GM12874 (cell line): ENCODE data around the gene AFF1.

Experiments
- CTCF ChIP-seq: IDR thresholded peaks from 2 replicates; pipeline ENCODE4 v1.5.1; 2011; ENCODE audit warnings: low read depth, mild to moderate bottlenecking, control low read depth, low read length, moderate library complexity; ENCODE audit not compliant: insufficient read depth

The AFF1 gene

DNA sequence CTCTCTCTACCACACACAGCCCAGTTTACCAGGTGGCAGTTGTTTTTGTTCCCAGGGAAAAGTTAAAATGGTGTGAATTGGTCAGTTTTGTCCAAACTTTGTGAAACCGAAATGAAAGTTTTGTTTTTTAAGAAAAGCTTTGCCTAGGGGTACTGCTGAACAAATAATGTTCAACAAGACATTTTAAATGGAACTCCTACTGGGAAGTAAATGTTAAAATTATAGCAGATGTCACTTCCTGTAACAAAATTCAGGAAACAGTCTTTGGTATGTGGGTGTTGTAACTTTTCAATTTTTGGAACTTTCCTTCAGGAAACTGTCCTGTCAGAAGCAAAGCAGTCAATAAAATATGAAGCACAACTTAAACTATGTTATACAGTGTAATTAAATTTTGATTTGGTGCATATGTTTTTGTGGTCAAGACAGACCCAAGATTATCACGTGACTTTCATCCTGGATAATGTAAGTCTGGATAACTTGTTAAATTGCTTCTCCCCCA lies 79.5 kb downstream of the AFF1 start:
- TF ChIP-seq CTCF, result no peak

DNA sequence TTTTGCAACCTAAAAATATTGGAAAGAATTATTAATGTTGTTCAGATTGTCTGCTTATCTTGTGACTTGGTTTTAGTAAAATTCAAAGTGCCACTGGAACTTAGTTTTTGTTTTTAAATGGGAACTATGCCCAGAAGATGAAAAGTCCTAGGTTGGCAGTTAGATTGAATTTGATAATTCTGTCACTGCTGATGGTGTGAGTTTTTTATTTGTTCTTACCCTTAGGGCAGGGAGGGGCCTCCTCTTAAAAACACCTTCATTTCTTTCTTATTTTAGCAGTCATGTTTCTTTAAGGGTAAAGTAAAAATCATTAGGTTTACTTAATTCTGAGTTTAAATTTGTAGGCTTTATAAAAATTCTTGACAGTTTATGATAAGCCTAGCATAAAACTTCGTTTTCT lies 80.6 kb downstream of the AFF1 start:
- TF ChIP-seq CTCF, result no peak

- TF ChIP-seq CTCF, result no peak
Observed at GRCh38 chr4:87017580-87018342, 83.0 kb downstream of the AFF1 start.

DNA sequence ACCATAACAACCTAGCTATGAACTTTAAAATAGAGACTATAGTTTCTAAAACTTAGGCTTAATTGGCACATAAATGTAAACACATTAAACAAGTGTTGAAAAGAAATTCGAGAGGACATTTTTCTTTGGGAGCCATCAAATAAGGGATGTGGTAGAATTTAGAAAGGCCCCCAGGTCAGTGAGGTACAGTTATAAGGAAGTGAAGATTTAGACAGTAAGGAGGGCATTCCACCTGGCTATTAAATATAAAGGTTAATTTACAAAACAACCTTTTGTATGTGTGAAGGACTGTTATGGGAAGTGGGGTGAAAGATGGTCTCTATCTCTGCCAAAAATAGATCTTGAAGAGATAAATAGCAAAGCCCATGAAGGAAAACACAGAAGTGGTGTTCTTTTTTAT lies 83.9 kb downstream of the AFF1 start:
- no peak for TF ChIP-seq CTCF

- TF ChIP-seq CTCF, result no peak
Observed at GRCh38 chr4:87019246-87019791, 84.5 kb downstream of the AFF1 start.

- TF ChIP-seq CTCF, result no peak
Observed at GRCh38 chr4:87019898-87020297, 85.1 kb downstream of the AFF1 start.

- TF ChIP-seq CTCF, result no peak
Observed at GRCh38 chr4:87024201-87024600, 89.4 kb downstream of the AFF1 start.
